Endothelial cell of umbilical vein (primary cell): Measurements from ENCODE around the gene MRGPRE.

Experiments
- CTCF ChIP-seq, 2 donors: IDR thresholded peaks; 1 replicate in 1 of 2; 2 replicates in 1 of 2; pipeline ENCODE4 v1.5.1; 2011; ENCODE audit warnings: low read length in 2 of 2, mild to moderate bottlenecking in 2 of 2, moderate library complexity in 2 of 2, control low read depth in 1 of 2, inconsistent platforms in 1 of 2, low read depth in 1 of 2; ENCODE audit not compliant: insufficient read depth in 1 of 2; ENCODE audit errors: extremely low read depth in 1 of 2
- POLR2A ChIP-seq: IDR thresholded peaks from 2 replicates; pipeline ENCODE4 v1.6.1; 2012; ENCODE audit warnings: low read depth, mild to moderate bottlenecking, control low read depth, low read length
- TF ChIP-seq, protein P1 (sequence below): IDR thresholded peaks from 2 replicates; pipeline ENCODE4 v1.6.1; 2011; ENCODE audit not compliant: insufficient read depth, insufficient read length

GRCh38 chr11:3190600-3190999 is 41.6 kb downstream of the MRGPRE start:
- TF ChIP-seq CTCF (IDR thresholded peaks at IDR 0.05; ENCODE audit: extremely low read depth in 1 of 2, insufficient read depth in 1 of 2, low read depth in 1 of 2, low read length in 2 of 2): no peak
- TF ChIP-seq POLR2A: no peak
- TF ChIP-seq, protein P1, sequence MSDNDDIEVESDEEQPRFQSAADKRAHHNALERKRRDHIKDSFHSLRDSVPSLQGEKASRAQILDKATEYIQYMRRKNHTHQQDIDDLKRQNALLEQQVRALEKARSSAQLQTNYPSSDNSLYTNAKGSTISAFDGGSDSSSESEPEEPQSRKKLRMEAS: no peak
